Activated CD4-positive, alpha-beta T cell treated with anti-CD3 and anti-CD28 coated beads for 36 hours (primary cell): ENCODE results near the gene GPR137C. TPM values are rescaled to one million over a fixed set of nuclear protein-coding genes. Genes with fewer than 3 reads are reported as not detected.
"Not testable (repeated sequence)": the region's sequence is repeated elsewhere in the genome, so short reads cannot be mapped to it uniquely, and the experiment has no call there.

ENCODE experiments used
- ATAC-seq: fragments of 200-7000 bp; cut with Tn5 transposase; one replicate; pipeline ENCODE4 v1.10.0; 2021; ENCODE audit warnings: mild to moderate bottlenecking, moderate library complexity
- CTCF ChIA-PET: fragments of 350-600 bp; sonication (Branson Sonifier 250); formaldehyde crosslinking; loops from one replicate; lab custom pipeline; 2021; ENCODE audit warnings: antibody characterized with exemption; lab: Charles Lee
- POLR2A ChIA-PET: fragments of 350-600 bp; sonication (Branson Sonifier 250); formaldehyde crosslinking; loops from one replicate; lab custom pipeline; 2021; ENCODE audit warnings: antibody characterized with exemption, inconsistent platforms; lab: Charles Lee
- DNase-seq: peaks from one replicate; pipeline ENCODE4 v3.0.0-alpha.2; 2020
- H3K27ac Mint-ChIP-seq: one replicate; pipeline ENCODE4 v1.8.0; 2021; ENCODE audit warnings: mixed read lengths
- H3K27me3 Mint-ChIP-seq: one replicate; pipeline ENCODE4 v1.8.0; 2021; ENCODE audit warnings: mixed read lengths
- H3K36me3 Mint-ChIP-seq: one replicate; pipeline ENCODE4 v1.8.0; 2021; ENCODE audit warnings: low read depth, mixed read lengths
- H3K4me1 Mint-ChIP-seq: one replicate; pipeline ENCODE4 v1.8.0; 2021; ENCODE audit warnings: mixed read lengths
- H3K4me3 Mint-ChIP-seq: one replicate; pipeline ENCODE4 v1.8.0; 2021; ENCODE audit warnings: mild to moderate bottlenecking, moderate library complexity, mixed read lengths
- H3K9me3 Mint-ChIP-seq: one replicate; pipeline ENCODE4 v1.8.0; 2021; ENCODE audit warnings: low read depth, mixed read lengths
- intact Hi-C, 2 experiments: fragments of 100-400 bp; cut with DNase I in 1 of 2; cut with micrococcal nuclease in 1 of 2; formaldehyde crosslinking; loops; one replicate each; pipeline versions ENCODE4 v1.14.2 to v1.15.1; 2022 to 2024; cut with DNase I, micrococcal nuclease
- total RNA-seq, 2 experiments: library from RNA; stranded (reverse); gene quantifications; one replicate each; pipeline ENCODE4 v1.2.3, GENCODE V29; 2021

Gene GPR137C
- total RNA-seq, 2 experiments from 2014 or later, result 0.04 to 0.14 TPM

- H3K27me3 Mint-ChIP-seq, DNase-seq, CTCF ChIA-PET, H3K27ac Mint-ChIP-seq, ATAC-seq, H3K36me3 Mint-ChIP-seq, POLR2A ChIA-PET, H3K4me1 Mint-ChIP-seq, intact Hi-C loops, H3K4me3 Mint-ChIP-seq: not testable (repeated sequence)
- peaks cover 26% of the 10 kb centered on the region for H3K9me3 Mint-ChIP-seq
These were observed 15.8 kb downstream of the GPR137C start for GRCh38 chr14:52568454-52568853.

GRCh38 chr14:52575858-52576257 is 23.2 kb downstream of the GPR137C start:
- Mint-ChIP-seq H3K4me1 (no peaks in the 10 kb centered on the region), H3K9me3 (peaks cover 14% of the 10 kb centered on the region), H3K27me3 (peaks cover 4% of the 10 kb centered on the region), H3K36me3 (peaks cover 1% of the 10 kb centered on the region), H3K27ac (no peak overlapping the region), H3K4me3 (no peak overlapping the region)
- ATAC-seq, result no peak
- CTCF ChIA-PET, result interaction anchor here (1.6 kb wide), 1 partner anchor 14 kb away, joined by 4 read pairs; no protein-coding TSS in a partner anchor
- POLR2A ChIA-PET, result no interaction called here
- no peak for DNase-seq
- intact Hi-C loops, result no loop called here

- POLR2A ChIA-PET, result no interaction called here
- CTCF ChIA-PET, result interaction anchor here (1.3 kb wide), 1 partner anchor 20 kb away, joined by 5 read pairs; no protein-coding TSS in a partner anchor
- no peaks in the 10 kb centered on the region for H3K36me3 Mint-ChIP-seq
These were observed 30.9 kb downstream of the GPR137C start for GRCh38 chr14:52583544-52583943.

GRCh38 chr14:52589646-52590045 is 37.0 kb downstream of the GPR137C start:
- Mint-ChIP-seq H3K27me3 (no peaks in the 10 kb centered on the region), H3K4me3 (no peak overlapping the region), H3K4me1 (no peaks in the 10 kb centered on the region), H3K27ac (no peak overlapping the region), H3K9me3 (peaks cover 5% of the 10 kb centered on the region), H3K36me3 (peaks cover 2% of the 10 kb centered on the region)
- ATAC-seq, result no peak
- POLR2A ChIA-PET, result no interaction called here
- DNase-seq, result no peak
- intact Hi-C loops, result no loop called here
- CTCF ChIA-PET, result no interaction called here

More at GRCh38 chr14:52583544-52583943, 30.9 kb downstream of the GPR137C start:
- H3K27me3 Mint-ChIP-seq, result no peaks in the 10 kb centered on the region
- no peak overlapping the region for H3K27ac Mint-ChIP-seq
- no peak for ATAC-seq
- intact Hi-C loops, result no loop called here
- H3K4me3 Mint-ChIP-seq, result no peak overlapping the region
- no peaks in the 10 kb centered on the region for H3K4me1 Mint-ChIP-seq
- no peaks in the 10 kb centered on the region for H3K9me3 Mint-ChIP-seq
- no peak for DNase-seq

- H3K27ac Mint-ChIP-seq, result no peak overlapping the region
- POLR2A ChIA-PET, result no interaction called here
- DNase-seq (no peak), ATAC-seq (no peak)
- H3K9me3 Mint-ChIP-seq, result peaks cover 10% of the 10 kb centered on the region
- no peak overlapping the region for H3K4me3 Mint-ChIP-seq
- H3K4me1 Mint-ChIP-seq, result no peaks in the 10 kb centered on the region
- no peaks in the 10 kb centered on the region for H3K27me3 Mint-ChIP-seq
- intact Hi-C loops, result no loop called here
- H3K36me3 Mint-ChIP-seq, result peaks cover 2% of the 10 kb centered on the region
- CTCF ChIA-PET, result no interaction called here
These were observed 37.7 kb downstream of the GPR137C start for GRCh38 chr14:52590318-52590717.

GRCh38 chr14:52596320-52596719 is 43.7 kb downstream of the GPR137C start:
- Mint-ChIP-seq H3K27me3 (peaks cover 2% of the 10 kb centered on the region), H3K27ac (no peak overlapping the region), H3K36me3 (peaks cover 2% of the 10 kb centered on the region), H3K4me3 (no peak overlapping the region), H3K9me3 (peaks cover 11% of the 10 kb centered on the region), H3K4me1 (no peaks in the 10 kb centered on the region)
- POLR2A ChIA-PET, result no interaction called here
- CTCF ChIA-PET, result interaction anchor here (0.6 kb wide), 1 partner anchor 159 kb away, joined by 5 read pairs; no protein-coding TSS in a partner anchor
- ATAC-seq (no peak), DNase-seq (no peak)
- intact Hi-C loops, result no loop called here

GRCh38 chr14:52596861-52597260 is 44.2 kb downstream of the GPR137C start:
- no peaks in the 10 kb centered on the region for H3K4me1 Mint-ChIP-seq
- DNase-seq, result no peak
- no peak for ATAC-seq
- no peak overlapping the region for H3K27ac Mint-ChIP-seq
- H3K9me3 Mint-ChIP-seq, result peaks cover 11% of the 10 kb centered on the region
- intact Hi-C loops, result no loop called here
- CTCF ChIA-PET, result interaction anchor here (0.6 kb wide), 1 partner anchor 99 kb away, joined by 3 read pairs; no protein-coding TSS in a partner anchor
- POLR2A ChIA-PET, result no interaction called here
- peaks cover 2% of the 10 kb centered on the region for H3K27me3 Mint-ChIP-seq
- H3K36me3 Mint-ChIP-seq, result peaks cover 2% of the 10 kb centered on the region
- H3K4me3 Mint-ChIP-seq, result no peak overlapping the region

- no peak for DNase-seq
- Mint-ChIP-seq H3K27me3 (peaks cover 2% of the 10 kb centered on the region), H3K9me3 (peaks cover 11% of the 10 kb centered on the region), H3K27ac (no peak overlapping the region), H3K4me1 (peaks cover 3% of the 10 kb centered on the region), H3K36me3 (no peaks in the 10 kb centered on the region), H3K4me3 (no peak overlapping the region)
- POLR2A ChIA-PET, result no interaction called here
- intact Hi-C loops, result no loop called here
- no peak for ATAC-seq
- CTCF ChIA-PET, result interaction anchor here (0.6 to 1.7 kb wide), 2 partner anchors 36 to 58 kb away, joined by 3 read pairs; no protein-coding TSS in a partner anchor
These were observed 45.9 kb downstream of the GPR137C start for GRCh38 chr14:52598568-52598967.

- peaks cover 5% of the 10 kb centered on the region for H3K9me3 Mint-ChIP-seq
- H3K4me1 Mint-ChIP-seq, result peaks cover 3% of the 10 kb centered on the region
- DNase-seq (no peak), ATAC-seq (no peak)
- H3K27me3 Mint-ChIP-seq, result peaks cover 2% of the 10 kb centered on the region
- no peak overlapping the region for H3K4me3 Mint-ChIP-seq
- CTCF ChIA-PET, result no interaction called here
- no peak overlapping the region for H3K27ac Mint-ChIP-seq
- H3K36me3 Mint-ChIP-seq, result no peaks in the 10 kb centered on the region
- intact Hi-C loops, result no loop called here
- POLR2A ChIA-PET, result no interaction called here
These were observed 47.3 kb downstream of the GPR137C start for GRCh38 chr14:52599974-52600373.

GRCh38 chr14:52602131-52602530 is 49.5 kb downstream of the GPR137C start:
- Mint-ChIP-seq H3K9me3 (no peaks in the 10 kb centered on the region), H3K27me3 (peaks cover 2% of the 10 kb centered on the region), H3K4me3 (no peak overlapping the region), H3K27ac (no peak overlapping the region), H3K36me3 (peaks cover 2% of the 10 kb centered on the region), H3K4me1 (peaks cover 3% of the 10 kb centered on the region)
- POLR2A ChIA-PET, result no interaction called here
- ATAC-seq (no peak), DNase-seq (no peak)
- intact Hi-C loops, result no loop called here
- CTCF ChIA-PET, result interaction anchor here (1.0 kb wide), 1 partner anchor 90 kb away, joined by 3 read pairs; no protein-coding TSS in a partner anchor

- ATAC-seq, result no peak
- intact Hi-C loops, result no loop called here
- no peak overlapping the region for H3K27ac Mint-ChIP-seq
- no peaks in the 10 kb centered on the region for H3K9me3 Mint-ChIP-seq
- no peaks in the 10 kb centered on the region for H3K27me3 Mint-ChIP-seq
- H3K4me1 Mint-ChIP-seq, result peaks cover 3% of the 10 kb centered on the region
- no peak overlapping the region for H3K4me3 Mint-ChIP-seq
- CTCF ChIA-PET, result no interaction called here
- H3K36me3 Mint-ChIP-seq, result peaks cover 2% of the 10 kb centered on the region
- no peak for DNase-seq
- POLR2A ChIA-PET, result no interaction called here
These were observed 54.4 kb downstream of the GPR137C start for GRCh38 chr14:52607061-52607460.

- no peak overlapping the region for H3K27ac Mint-ChIP-seq
- no peaks in the 10 kb centered on the region for H3K9me3 Mint-ChIP-seq
- peaks cover 2% of the 10 kb centered on the region for H3K27me3 Mint-ChIP-seq
- POLR2A ChIA-PET, result no interaction called here
- intact Hi-C loops, result no loop called here
- H3K4me1 Mint-ChIP-seq, result no peaks in the 10 kb centered on the region
- H3K36me3 Mint-ChIP-seq, result peaks cover 2% of the 10 kb centered on the region
- ATAC-seq (no peak), DNase-seq (no peak)
- H3K4me3 Mint-ChIP-seq, result no peak overlapping the region
- CTCF ChIA-PET, result no interaction called here
These were observed 56.9 kb downstream of the GPR137C start for GRCh38 chr14:52609445-52610044.
